Measurements from ENCODE around the gene SRD5A3.
"Not testable (repeated sequence)": the region's sequence is repeated elsewhere in the genome, so short reads cannot be mapped to it uniquely, and the experiment has no call there.

The SRD5A3 gene

DNA sequence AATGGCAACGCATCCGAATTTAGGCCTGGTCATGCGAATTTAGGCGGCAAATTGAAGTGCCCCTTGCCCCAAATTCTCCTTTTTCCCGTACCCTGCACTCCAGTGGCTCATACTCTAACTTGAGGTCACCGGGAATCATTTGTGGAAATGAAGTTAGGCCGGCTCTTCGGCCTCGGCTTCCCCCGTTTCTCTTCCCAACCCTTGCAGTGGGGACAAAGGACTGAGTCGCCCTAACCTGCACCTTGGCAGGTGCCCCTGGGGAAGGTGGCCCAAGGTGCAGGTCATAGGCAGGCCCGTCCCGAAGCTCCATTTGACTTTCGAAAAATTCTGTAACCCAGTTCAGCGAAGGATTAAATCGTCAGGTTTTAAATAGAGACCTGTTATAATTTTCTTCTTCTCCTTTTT, 811 bp downstream of the SRD5A3 start:
- DNase-seq (ENCODE audit: low spot score), result no peak

DNA sequence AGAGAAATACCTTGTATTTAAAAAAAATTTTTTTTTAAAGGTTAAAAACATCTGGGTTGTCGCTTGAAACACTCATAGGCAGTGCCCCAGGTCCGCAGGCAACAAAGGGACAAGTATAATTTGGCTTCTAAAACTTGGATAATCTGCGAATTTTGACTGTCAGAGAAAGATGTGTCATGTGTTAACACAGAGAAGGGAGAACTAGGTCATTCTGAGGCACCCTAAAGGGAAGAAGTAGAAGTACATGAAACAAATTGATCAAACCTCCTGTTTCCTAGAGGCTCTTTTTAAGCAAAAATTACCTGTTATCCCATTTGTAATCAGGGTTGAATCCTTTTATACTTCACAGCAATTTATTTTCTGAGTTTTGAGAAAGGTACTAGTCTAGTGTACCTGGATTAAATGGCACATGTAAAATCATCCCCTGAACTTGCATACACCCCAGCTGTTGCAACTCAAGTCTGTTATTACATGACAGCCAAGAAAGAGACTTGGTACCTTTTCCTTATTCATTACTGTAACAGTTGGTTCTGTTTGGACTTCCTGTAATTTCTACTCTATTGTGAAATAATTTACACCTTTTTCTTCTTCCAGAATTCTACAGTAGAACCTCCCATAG, 1.7 kb downstream of the SRD5A3 start:
- DNase-seq (ENCODE audit: low spot score), result no peak

DNA sequence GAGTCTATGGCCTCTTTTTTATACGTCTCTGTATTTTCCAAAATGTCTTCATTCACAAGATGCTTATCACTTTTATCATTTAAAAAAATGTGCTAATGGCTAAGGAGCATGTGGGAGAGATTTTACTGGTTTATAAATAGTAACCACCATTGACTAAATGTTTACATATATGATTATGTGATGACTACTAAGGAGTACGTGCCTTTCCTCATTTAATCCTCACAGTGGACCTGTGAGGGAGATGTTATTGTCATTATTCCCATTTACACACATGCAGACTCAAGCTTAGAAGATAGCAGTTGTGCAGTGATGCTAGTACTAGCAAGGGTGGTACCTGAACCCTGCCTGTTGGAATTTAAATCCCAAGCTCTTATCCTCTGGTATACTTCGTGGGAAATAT, 2.4 kb downstream of the SRD5A3 start:
- DNase-seq (ENCODE audit: low spot score), result no peak

DNA sequence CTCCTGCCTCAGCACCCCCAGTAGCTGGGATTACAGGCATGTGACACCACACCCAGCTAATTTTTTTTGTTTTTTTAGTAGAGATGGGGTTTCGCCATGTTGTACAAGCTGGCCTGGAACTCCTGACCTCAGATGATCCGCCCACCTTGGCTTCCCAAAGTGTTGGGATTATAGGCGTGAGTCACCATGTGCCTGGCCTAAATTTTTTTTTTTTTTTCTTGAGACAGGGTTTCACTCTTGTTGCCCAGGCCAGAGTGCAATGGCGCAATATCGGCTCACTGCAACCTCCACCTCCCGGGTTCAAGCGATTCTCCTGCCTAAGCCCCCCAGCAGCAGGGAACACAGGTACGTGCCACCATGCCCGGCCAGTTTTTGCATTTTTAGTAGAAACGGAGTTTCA, 4.8 kb downstream of the SRD5A3 start:
- not testable (repeated sequence) for DNase-seq (ENCODE audit: low spot score)

DNA sequence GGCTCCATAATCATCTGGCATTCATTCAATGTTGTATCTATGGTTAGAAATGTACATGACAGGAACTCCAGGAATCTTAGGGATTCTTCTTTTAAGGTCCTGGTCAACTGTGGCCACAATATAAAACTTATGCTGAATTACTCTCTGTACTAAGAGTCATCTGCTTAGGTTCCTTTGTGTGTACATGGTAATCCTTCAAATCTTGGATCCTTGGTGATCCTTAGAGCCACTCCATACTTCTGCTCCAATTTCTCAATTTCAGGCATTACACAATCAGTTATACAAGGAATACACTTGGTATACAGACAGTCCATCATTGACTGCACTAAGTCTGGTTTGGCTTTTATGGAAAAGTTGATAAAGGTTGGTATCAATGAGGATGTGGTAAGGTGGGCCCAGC, 5.8 kb downstream of the SRD5A3 start:
- no peak for DNase-seq (ENCODE audit: low spot score)

DNA sequence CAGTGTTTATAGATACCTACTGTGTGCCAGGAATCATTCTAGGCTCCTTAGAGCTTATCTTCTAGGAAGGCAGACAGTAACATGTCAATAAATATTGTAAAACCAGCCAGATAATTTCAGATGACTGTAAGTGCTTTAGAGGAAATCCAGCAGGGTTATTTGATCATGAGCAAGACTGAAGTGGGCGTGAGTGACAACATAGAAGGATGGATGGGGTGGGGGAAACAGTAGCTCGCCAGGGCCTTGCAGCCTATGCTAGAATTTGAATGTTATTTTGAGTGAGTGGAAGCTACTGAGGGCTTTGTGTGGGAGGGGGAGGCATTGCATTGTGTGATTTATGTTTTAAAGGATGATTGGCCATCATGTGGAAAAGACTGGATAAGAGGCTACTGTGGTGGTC, 6.7 kb downstream of the SRD5A3 start:
- DNase-seq (ENCODE audit: low spot score), result no peak

DNA sequence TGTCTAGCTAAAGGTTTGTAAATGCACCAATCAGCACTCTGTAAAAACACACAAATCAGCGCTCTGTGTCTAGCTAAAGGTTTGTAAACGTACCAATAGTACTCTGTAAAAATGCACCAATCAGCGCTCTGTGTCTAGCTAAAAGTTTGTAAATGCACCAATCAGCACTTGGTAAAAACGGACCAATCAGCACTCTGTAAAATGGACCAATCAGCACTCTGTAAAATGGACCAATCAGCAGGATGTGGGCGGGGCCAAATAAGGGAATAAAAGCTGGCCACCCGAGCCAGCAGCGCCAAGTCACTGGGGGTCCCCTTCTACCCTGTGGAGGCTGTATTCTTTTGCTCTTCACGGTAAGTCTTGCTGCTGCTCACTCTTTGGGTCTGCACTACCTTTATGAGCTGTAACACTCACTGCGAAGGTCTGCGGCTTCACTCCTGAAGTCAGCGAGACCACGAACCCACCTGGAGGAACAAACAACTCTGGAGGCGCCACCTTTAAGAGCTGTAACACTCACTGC, 7.2 kb downstream of the SRD5A3 start:
- not testable (repeated sequence) for DNase-seq (ENCODE audit: low spot score)

DNA sequence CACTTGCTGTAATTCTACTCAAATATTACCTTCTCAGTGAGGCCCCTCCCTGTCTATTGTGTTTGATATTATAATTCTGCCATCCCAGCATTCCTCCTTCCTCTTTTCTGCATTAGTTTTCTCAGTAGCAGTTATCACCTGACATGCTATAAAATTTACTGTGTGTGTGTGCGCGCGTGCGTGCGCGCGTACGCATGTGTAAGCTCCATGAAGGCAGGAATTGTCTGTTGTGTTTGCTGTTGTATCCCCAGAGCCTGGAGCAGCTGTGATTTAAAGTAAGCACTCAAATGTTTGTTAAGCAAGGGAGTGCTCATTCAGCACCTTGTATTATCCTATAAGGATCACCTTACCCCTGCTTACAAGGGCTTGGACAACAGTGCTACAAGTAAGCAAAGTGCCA, 8.6 kb downstream of the SRD5A3 start:
- no peak for DNase-seq (ENCODE audit: low spot score)

DNA sequence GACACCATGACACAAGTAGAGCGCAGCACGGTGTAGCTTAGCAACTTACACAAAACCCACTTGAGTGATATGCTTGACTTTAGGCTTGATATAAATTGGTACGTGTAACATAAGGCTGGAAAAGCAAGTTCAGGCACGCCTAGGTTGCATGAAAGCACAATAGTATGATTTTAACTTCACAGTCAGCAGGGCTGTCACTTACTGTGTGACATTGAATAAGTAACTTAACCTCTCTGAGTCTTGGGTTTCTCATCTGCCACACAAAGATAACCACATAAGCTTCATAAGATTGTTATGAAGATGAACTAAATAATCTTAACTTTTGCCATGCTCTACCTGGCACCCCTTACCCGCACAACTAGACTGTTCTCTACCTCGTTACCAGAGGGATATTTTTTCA, 9.5 kb downstream of the SRD5A3 start:
- no peak for DNase-seq (ENCODE audit: low spot score)

DNA sequence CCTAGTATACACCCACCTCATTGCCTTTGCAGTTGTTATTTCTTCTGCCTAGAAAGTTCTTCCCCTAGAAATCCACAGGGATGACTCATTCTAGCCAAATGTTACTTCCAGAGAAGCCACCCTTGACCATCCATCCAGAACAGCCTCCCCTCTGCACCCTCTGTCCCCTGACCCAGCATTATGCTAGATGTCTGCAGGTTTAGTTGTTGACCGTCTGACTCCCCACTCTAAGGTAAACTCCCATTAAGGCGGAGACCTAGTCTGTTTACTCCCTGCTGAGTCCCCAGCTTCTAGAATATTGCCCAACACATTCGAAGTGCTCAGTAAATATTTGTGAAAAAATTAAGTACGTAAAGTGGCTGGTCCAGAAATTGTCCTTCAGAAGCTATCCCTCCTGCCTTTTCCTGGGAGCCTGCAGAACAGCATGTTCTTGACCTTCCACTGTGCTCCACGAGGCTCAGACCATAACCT, 11.0 kb downstream of the SRD5A3 start:
- no peak for DNase-seq (ENCODE audit: low spot score)

DNA sequence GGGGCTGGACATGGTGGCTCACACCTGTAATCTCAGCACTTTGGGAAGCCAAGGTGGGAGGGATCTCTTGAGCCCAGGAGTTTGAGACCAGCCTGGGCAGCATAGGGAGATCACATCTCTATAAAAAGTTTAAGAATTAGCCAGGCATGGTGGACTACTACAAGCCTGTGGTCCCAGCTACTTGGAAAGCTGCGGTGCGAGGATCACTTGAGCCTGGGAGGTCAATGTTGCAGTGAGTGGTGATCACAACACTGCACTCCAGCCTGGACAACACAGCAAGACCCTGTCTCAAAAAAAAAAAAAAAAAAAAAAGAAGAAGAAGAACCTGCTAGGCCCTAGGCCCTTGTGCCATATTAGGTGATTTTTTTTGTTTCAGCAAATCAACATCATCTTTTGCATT, 12.2 kb downstream of the SRD5A3 start:
- DNase-seq (ENCODE audit: low spot score), result no peak

DNA sequence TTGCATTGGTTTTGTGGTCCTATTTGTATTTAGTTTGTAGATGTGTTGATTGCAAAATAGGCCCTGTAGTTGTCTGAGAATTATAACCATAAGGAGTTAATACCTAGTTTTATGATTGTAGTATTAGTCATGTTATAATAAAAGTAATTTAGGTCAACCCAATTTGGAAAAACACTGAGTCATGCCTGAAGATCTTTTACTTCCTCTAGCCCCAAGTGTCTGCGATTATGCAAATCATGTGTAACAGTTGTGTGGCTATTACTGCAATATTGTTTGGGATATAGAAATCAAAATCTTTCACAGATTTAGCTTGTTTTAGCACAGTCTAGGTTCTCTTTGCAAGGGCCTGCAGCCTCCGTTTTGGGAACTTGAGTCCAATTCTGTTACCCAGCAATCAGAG, 12.6 kb downstream of the SRD5A3 start:
- peak; percentile 21 for DNase-seq (ENCODE audit: low spot score)

DNA sequence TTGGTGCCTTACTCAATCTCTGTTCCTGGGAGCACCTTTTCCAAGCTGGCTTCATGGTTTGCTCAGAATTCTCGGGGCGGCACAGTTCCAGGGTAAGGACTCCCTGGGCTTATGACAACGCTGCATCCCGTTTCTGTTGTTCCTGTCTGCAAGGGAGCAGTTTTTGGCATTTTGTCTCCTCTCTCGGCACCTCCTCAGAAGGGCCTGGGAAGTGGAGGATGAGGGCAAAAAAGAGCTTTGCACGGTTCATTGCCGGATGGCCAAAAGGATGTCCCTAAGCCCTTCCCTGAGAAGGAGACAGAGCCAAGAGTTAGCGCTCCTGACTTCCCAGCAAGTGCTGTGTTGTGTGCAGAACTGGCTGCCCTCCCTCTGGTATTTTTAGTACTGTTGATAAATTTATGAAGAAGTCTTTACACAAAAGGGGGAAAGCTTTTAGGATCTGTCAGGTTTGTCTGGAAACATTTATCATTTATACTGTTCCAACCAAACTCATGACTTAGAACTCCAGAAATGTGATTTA, 13.4 kb downstream of the SRD5A3 start:
- no peak for DNase-seq (ENCODE audit: low spot score)

DNA sequence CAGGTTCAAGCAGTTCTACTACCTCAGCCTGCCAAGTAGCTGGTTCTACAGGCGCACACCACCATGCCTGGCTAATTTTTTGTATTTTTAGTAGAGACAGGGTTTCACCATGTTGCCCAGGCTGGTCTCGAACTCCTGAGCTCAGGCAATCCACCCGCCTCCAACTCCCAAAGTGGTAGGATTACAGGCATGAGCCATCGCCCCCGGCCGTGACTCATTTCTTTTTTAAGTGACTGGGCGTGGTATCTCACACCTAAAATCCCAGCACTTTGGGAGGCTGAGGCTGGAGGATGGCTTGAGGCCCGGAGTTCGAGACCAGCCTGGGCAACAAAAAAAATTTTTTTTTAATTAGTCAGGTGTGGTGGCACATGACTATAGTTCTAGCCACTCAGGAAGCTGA, 16.9 kb downstream of the SRD5A3 start:
- not testable (repeated sequence) for DNase-seq (ENCODE audit: low spot score)

DNA sequence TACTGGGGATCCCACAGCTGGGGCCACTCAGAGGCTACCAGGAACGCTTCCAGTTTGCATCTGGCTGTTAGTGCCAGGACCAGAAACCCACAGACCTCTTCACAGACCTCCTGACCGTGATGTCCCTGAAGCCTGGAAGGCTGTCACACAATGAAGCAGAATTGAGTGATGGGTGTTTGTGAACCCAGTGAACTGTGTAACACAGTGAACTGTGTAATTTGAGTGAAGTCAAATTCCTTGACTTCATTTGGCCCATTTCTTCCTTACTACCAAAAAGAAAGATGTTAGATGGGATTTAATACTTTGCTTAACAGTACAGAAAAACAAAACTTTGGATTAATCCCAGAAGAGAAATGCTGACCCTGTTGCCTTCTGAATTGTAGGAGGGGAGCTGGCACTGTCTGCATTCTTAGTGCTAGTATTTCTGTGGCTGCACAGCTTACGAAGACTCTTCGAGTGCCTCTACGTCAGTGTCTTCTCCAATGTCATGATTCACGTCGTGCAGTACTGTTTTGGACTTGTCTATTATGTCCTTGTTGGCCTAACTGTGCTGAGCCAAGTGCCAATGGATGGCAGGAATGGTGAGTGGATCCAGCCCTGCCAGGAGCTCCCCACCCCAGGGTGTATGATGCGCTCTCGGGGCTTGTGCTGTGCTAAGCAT, 17.8 kb downstream of the SRD5A3 start:
- DNase-seq (ENCODE audit: low spot score), result no peak

DNA sequence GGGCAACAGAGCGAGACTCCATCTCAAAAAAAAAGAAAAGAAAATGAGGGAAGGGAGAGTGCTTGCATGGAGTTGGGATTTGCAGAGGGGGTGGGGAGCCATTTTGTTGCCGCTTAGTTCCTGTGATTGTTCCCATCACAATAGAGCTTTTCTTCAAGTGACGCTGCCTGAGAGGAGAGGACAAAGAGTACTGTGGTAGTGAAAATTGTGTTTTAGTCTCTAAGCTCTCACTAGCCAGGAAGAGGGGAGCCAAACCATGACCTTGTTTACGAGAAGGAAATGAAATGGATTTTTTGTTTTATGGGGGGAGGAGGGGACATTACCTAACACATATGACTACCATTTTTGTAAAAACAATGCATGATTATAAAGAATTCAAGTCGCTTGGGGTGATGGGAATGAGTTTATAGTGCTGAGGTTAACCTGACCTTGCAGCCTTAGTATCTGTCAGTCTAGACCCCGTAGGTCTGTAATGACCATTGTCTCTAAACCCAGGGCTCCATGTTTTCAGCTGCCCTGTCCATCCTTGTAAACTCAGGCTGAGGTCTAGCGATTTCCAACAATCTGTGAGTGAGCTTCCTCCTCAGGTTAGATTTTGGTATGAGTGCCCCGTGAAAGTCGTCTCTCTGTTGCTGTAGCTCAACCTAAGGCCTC, 18.8 kb downstream of the SRD5A3 start:
- no peak for DNase-seq (ENCODE audit: low spot score)

DNA sequence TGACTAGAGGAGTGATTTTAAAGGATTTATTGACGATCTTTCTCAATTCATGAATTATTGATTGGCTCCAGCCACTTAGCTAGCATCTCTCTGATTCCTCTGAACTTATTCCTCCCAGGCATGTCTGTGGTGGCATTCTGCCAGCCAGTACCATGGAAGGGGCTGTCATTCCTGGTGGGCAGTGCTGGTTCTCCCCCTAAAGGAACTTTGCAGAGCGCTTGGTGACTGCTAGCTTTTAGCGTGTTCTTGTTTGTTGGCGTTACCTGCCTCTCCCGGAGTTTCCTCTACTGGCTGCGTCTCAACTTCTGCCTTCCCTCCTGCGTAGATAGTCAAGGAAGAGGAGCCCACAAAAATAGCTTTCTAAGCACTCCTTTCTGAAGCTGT, 19.3 kb downstream of the SRD5A3 start:
- DNase-seq (ENCODE audit: low spot score), result no peak

DNA sequence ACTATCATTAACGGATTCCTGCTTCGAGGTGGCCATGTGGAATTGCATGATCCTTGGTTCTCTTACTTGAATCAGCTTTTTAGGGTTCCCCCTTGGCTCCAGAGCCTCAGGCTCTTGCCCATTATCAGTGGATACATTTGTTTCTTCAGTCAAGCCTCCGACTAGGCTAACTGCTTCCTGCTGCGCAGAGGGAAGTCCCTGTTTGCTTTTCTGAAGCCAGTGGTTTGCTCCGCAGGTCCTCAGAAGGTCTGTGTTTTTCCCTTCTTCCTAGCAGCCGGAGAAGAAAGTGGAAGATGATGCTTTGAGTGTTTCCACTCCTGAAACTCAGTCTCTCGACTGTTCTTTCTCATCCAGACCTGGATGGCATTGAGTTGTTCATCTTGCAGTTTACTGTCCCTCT, 20.6 kb downstream of the SRD5A3 start:
- no peak for DNase-seq (ENCODE audit: low spot score)

DNA sequence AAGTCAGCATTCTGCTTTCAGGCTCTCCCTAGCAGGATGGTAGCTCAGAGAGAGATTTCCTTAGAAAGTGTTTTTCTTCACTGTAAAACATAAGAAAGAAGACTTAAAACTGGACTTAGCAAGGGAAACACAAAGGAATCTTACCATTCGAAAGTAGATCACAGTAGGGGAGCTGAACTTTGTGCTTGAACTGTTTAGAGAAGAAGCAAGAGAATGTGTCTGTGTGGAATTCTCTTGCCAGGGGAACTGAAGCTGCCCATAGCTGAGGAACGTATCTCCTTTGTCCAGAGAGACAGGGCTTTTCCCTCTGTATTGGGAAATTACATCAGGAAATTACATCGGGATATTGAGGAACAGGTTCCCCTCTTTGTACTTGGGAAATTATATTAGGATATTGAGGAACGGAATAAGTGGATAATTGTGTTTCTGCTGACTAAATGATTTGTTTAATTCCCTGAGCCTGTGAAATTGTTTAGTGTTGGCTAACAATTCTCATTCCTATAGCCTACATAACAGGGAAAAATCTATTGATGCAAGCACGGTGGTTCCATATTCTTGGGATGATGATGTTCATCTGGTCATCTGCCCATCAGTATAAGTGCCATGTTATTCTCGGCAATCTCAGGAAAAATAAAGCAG, 21.2 kb downstream of the SRD5A3 start:
- no peak for DNase-seq (ENCODE audit: low spot score)

DNA sequence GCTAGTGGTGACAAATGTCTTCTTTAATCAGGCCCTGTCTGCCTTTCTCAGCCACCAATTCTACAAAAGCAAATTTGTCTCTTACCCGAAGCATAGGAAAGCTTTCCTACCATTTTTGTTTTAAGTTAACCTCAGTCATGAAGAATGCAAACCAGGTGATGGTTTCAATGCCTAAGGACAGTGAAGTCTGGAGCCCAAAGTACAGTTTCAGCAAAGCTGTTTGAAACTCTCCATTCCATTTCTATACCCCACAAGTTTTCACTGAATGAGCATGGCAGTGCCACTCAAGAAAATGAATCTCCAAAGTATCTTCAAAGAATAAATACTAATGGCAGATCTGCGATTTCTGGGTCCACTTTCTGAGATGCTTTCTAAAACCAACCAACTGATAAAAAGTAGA, 23.9 kb downstream of the SRD5A3 start:
- no peak for DNase-seq (ENCODE audit: low spot score)

DNA sequence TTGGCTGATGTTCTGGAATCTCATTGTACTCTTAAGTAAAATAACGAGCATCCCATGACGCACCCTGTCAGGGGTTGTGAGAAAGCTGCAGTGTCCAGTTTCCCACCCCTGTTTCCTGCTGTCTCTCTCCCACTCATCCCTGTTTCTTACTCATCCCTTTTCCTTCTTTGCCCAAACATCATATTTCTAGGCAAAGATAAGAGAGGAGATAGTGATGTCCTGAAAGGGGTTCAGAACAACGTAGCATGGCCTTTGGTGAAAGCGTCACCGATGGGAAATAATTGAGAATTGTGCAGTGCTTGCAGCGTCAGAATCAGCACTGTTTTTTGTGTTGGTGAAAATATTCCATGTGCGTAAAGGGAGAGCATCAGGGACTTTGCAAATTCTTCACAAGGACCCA, 26.2 kb downstream of the SRD5A3 start:
- DNase-seq (ENCODE audit: low spot score), result no peak

DNA sequence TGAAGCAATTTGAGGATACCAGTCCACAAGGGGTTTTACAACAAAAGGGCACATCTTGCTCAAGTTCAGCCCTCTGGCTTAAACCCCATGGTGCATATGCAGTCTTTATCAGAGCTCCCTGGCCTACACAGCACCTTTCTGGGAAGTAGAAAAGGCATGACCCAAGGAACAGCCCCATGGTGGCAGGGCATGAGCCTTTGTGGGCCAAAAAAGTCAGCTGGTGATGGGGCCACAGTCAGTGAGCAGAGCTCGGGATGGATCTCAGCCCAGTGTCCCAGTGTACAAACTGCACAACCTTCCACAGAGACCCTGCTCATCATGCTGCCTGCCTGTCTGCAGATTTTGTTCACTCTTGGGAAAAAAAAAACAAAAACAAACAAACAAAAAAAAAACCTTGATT, 27.4 kb downstream of the SRD5A3 start:
- no peak for DNase-seq (ENCODE audit: low spot score)

DNA sequence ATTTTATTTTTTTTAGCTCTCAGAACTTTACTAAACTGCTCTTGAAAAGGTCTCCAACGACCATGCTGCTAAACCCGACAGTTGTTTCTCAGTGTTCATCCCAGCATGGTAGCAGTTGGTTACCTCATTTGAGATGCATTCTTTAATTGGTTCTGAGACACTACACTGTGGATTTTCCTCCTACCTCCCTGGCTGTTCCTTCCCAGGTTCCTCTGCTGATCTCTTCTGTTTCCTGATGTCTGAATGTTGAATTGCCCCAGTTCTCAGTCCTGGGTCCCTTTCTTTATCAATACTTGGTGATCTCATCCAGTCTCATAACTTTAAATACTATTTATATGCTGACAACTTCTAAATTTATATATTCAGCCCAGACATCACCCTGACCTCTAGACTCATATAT, 30.7 kb downstream of the SRD5A3 start:
- DNase-seq (ENCODE audit: low spot score), result no peak

Data from CD4-positive, alpha-beta T cell treated with Interleukin-6 at 100 ng/mL for 8 hours (primary cell).